ENCODE data around the gene CDC27.
"Not testable (repeated sequence)": the region's sequence is repeated elsewhere in the genome, so short reads cannot be mapped to it uniquely, and the experiment has no call there.

The CDC27 gene

GRCh38 chr17:47192554-47192953 is 3.5 kb upstream of the CDC27 start:
- DNase-seq, result peak; percentile 95

- no peak for DNase-seq
These were observed 1.7 kb upstream of the CDC27 start for GRCh38 chr17:47190770-47191169.

- no peak for DNase-seq
These were observed 1.1 kb upstream of the CDC27 start for GRCh38 chr17:47190243-47190642.

GRCh38 chr17:47189732-47190237 is 690 bp upstream of the CDC27 start:
- no peak for DNase-seq

GRCh38 chr17:47188271-47188875 is 722 bp downstream of the CDC27 start:
- no peak for DNase-seq

GRCh38 chr17:47184681-47185080 is 4.4 kb downstream of the CDC27 start:
- no peak for DNase-seq

GRCh38 chr17:47180988-47181387 is 8.1 kb downstream of the CDC27 start:
- DNase-seq, result not testable (repeated sequence)

- no peak for DNase-seq
These were observed 8.8 kb downstream of the CDC27 start for GRCh38 chr17:47180337-47180736.

- no peak for DNase-seq
These were observed 10.0 kb downstream of the CDC27 start for GRCh38 chr17:47179141-47179540.

- no peak for DNase-seq
These were observed 11.8 kb downstream of the CDC27 start for GRCh38 chr17:47177261-47177660.

GRCh38 chr17:47176389-47176826 is 12.7 kb downstream of the CDC27 start:
- DNase-seq, result no peak

- DNase-seq, result not testable (repeated sequence)
These were observed 14.3 kb downstream of the CDC27 start for GRCh38 chr17:47174823-47175222.

GRCh38 chr17:47172696-47173565 is 16.2 kb downstream of the CDC27 start:
- no peak for DNase-seq

GRCh38 chr17:47170710-47171109 is 18.4 kb downstream of the CDC27 start:
- no peak for DNase-seq

GRCh38 chr17:47168896-47169295 is 20.2 kb downstream of the CDC27 start:
- DNase-seq, result not testable (repeated sequence)

- not testable (repeated sequence) for DNase-seq
These were observed 22.2 kb downstream of the CDC27 start for GRCh38 chr17:47166854-47167253.

GRCh38 chr17:47165137-47165536 is 24.0 kb downstream of the CDC27 start:
- DNase-seq, result no peak

GRCh38 chr17:47164263-47164662 is 24.8 kb downstream of the CDC27 start:
- DNase-seq, result no peak

GRCh38 chr17:47162013-47162622 is 27.0 kb downstream of the CDC27 start:
- no peak for DNase-seq

- no peak for DNase-seq
These were observed 29.8 kb downstream of the CDC27 start for GRCh38 chr17:47159315-47159714.

- no peak for DNase-seq
These were observed 43.7 kb downstream of the CDC27 start for GRCh38 chr17:47145351-47145750.

- no peak for DNase-seq
These were observed 53.9 kb downstream of the CDC27 start for GRCh38 chr17:47135235-47135634.

GRCh38 chr17:47134354-47134753 is 54.7 kb downstream of the CDC27 start:
- DNase-seq, result not testable (repeated sequence)

- no peak for DNase-seq
These were observed 57.3 kb downstream of the CDC27 start for GRCh38 chr17:47131761-47132160.
